Measurements from ENCODE around the gene PCBP3. TPM values are rescaled to one million over a fixed set of nuclear protein-coding genes. Genes with fewer than 3 reads are reported as not detected.

The PCBP3 gene
- polyA plus RNA-seq, 4 donors = 1.2 to 2.2 (median 1.5) TPM

Other genes starting within 250 kb of the PCBP3 start
- 100 to 1,000 TPM; 135 to 240 (median 143) TPM for gene COL18A1, start 238.6 kb upstream of the PCBP3 start, polyA plus RNA-seq (ENCODE audit: insufficient read length in 4 of 4)
- 10 to 100 TPM; 38.0 to 66.1 (median 60.4) TPM for gene SLC19A1, start 101.3 kb upstream of the PCBP3 start, polyA plus RNA-seq (ENCODE audit: insufficient read length in 4 of 4)